Retinal pigment epithelial cell (primary cell): Measurements from ENCODE around the gene CCL5.

Source experiments
- DNase-seq: peaks from one replicate; pipeline ENCODE4 v3.0.0-alpha.2; 2010; ENCODE audit warnings: low read depth
- H3K4me3 ChIP-seq: 2 replicates; pipeline ENCODE4 v1.5.1; 2011; ENCODE audit warnings: mild to moderate bottlenecking, low read length, control low read depth, moderate library complexity
- CTCF ChIP-seq: conservative IDR thresholded peaks from 2 replicates; pipeline ENCODE4 v1.5.1; 2011; ENCODE audit warnings: low read depth, low read length, control low read depth, inconsistent platforms

CCL5 gene

GRCh38 chr17:35841101-35841500 lies 39.1 kb downstream of the CCL5 start:
- no peak for TF ChIP-seq CTCF
- no peak overlapping the region for H3K4me3 ChIP-seq
- no peak for DNase-seq

- no peak for DNase-seq
- H3K4me3 ChIP-seq = no peak overlapping the region
- TF ChIP-seq CTCF = no peak
These were observed 55.0 kb downstream of the CCL5 start for GRCh38 chr17:35825206-35825605.
